Measurements from ENCODE around the gene SWSAP1. TPM values are rescaled to one million over a fixed set of nuclear protein-coding genes. Genes with fewer than 3 reads are reported as not detected.

SWSAP1 gene
- total and polyA plus RNA-seq, 2 of the 8 experiments (the other 6 are each of a cell fraction or from before 2014, with no cell fraction given) = 3.1 to 5.2 TPM

GRCh38 chr19:11349171-11349570, 25.3 kb upstream of the SWSAP1 start:
- FAIRE-seq (no peak), DNase-seq (ENCODE audit: low read depth in 1 of 2, low spot score in 2 of 2) (no peak)
- Histone ChIP-seq H3K79me2 (ENCODE audit: control insufficient read depth in 1 of 2, insufficient read depth in 2 of 2, low read length in 2 of 2) (peaks cover 0 to 3% of the 10 kb centered on the region in 2 experiments; a peak in 1 of 4 replicates), H2BK12ac (ENCODE audit: low read depth, low read length) (no peak overlapping the region), H3K14ac (ENCODE audit: insufficient read length) (no peak overlapping the region), H3K79me1 (ENCODE audit: low read depth, low read length) (peaks cover 5% of the 10 kb centered on the region; the same call in 1 of the 2 replicates), H2AK5ac (ENCODE audit: low read depth, low read length) (0 out of 2 replicates have a peak overlapping the region, but pooled peaks have one; percentile 53), H2AFZ (ENCODE audit: low read length) (no peak overlapping the region), H3K23ac (ENCODE audit: insufficient read length) (no peak overlapping the region), H3K4me2 (ENCODE audit: insufficient read depth in 1 of 2, low read depth in 2 of 2, low read length in 2 of 2) (no peak overlapping the region), H4K5ac (ENCODE audit: insufficient read length, low read depth, low read length) (no peak overlapping the region), H3K36me3 (ENCODE audit: control insufficient read depth in 2 of 4, insufficient read depth in 4 of 4, low read length in 3 of 4) (no peaks in the 10 kb centered on the region), H3K4ac (replicated peaks; ENCODE audit: insufficient read length, low read depth, low read length) (no peak overlapping the region), H3K27ac (ENCODE audit: low read depth, low read length) (no peak overlapping the region), H4K8ac (ENCODE audit: extremely low read depth, insufficient read depth, low read length) (no peak overlapping the region), H2BK20ac (ENCODE audit: low read length) (no peak overlapping the region), H3K9ac (replicated peaks in 1 of 4; ENCODE audit: extremely low read depth in 1 of 4, low read depth in 3 of 4, low read length in 3 of 4) (no peak overlapping the region), H3K9me3 (ENCODE audit: insufficient read depth in 2 of 2, low read depth in 1 of 2, low read length in 1 of 2) (peaks cover 0 to 6% of the 10 kb centered on the region in 2 experiments; a peak in 1 of 4 replicates), H3K4me3 (ENCODE audit: extremely low read depth in 1 of 4, insufficient read depth in 2 of 4, low read depth in 3 of 4, low read length in 4 of 4) (no peak overlapping the region), H2BK15ac (ENCODE audit: low read length) (no peak overlapping the region), H3K18ac (ENCODE audit: extremely low read depth, low read length) (no peak overlapping the region), H2BK5ac (ENCODE audit: low read depth, low read length) (no peak overlapping the region), H4K91ac (replicated peaks; ENCODE audit: insufficient read length, low read length) (peak overlapping the region; percentile 26), H3K56ac (replicated peaks; ENCODE audit: insufficient read length, low read depth, low read length) (no peak overlapping the region), H3K4me1 (replicated peaks in 1 of 4; ENCODE audit: control insufficient read depth in 3 of 4, insufficient read depth in 4 of 4, low read length in 3 of 4) (peaks cover 0 to 10% (median 6%) of the 10 kb centered on the region in 4 experiments; a peak in 5 of 7 replicates), H3K23me2 (ENCODE audit: low read depth, low read length) (peaks cover 14% of the 10 kb centered on the region), H2BK120ac (replicated peaks; ENCODE audit: low read depth, low read length) (no peak overlapping the region), H3K27me3 (replicated peaks in 1 of 4; ENCODE audit: control insufficient read depth in 3 of 4, extremely low read depth in 1 of 4, insufficient read depth in 3 of 4, low read length in 3 of 4) (no peaks in the 10 kb centered on the region; a peak in 1 of 7 replicates), H4K20me1 (replicated peaks in 1 of 2; ENCODE audit: control insufficient read depth in 1 of 2, insufficient read depth in 2 of 2, low read length in 2 of 2) (no peaks in the 10 kb centered on the region)
- no peak for TF ChIP-seq EGR1 (IDR thresholded peaks at IDR 0.05; ENCODE audit: borderline replicate concordance, low read depth, low read length)
- TF ChIP-seq KDM1A (IDR thresholded peaks at IDR 0.05; ENCODE audit: borderline replicate concordance, low read length) = no peak
- TF ChIP-seq SAP30 (IDR thresholded peaks at IDR 0.05; ENCODE audit: insufficient read depth, insufficient replicate concordance, low read length) = no peak
- 83% methylated on average over 4 of the region's 4 CpGs; no CpG with 5 or more reads in 1 of the 2 experiments for WGBS, 2 experiments (ENCODE audit: extremely low coverage in 1 of 2, insufficient coverage in 1 of 2, insufficient read length in 1 of 2, insufficient replicate concordance in 2 of 2, low coverage in 1 of 2, low lambda C conversion rate in 2 of 2, missing lambda C conversion rate in 1 of 2)
- ChIA-PET CTCF (ENCODE audit: partially characterized antibody) (interaction anchor here (0.6 to 1.5 kb wide), 3 partner anchors 12 to 133 kb away, joined by 3 to 4 read pairs (median 3); no protein-coding TSS in a partner anchor), POLR2A (ENCODE audit: partially characterized antibody) (interaction anchor here (1.0 kb wide), 1 partner anchor 33 kb away, joined by 3 read pairs; no protein-coding TSS in a partner anchor)
